ENCODE data around the gene POTEH.
"Not testable (repeated sequence)": the region's sequence is repeated elsewhere in the genome, so short reads cannot be mapped to it uniquely, and the experiment has no call there.

Gene POTEH

DNA sequence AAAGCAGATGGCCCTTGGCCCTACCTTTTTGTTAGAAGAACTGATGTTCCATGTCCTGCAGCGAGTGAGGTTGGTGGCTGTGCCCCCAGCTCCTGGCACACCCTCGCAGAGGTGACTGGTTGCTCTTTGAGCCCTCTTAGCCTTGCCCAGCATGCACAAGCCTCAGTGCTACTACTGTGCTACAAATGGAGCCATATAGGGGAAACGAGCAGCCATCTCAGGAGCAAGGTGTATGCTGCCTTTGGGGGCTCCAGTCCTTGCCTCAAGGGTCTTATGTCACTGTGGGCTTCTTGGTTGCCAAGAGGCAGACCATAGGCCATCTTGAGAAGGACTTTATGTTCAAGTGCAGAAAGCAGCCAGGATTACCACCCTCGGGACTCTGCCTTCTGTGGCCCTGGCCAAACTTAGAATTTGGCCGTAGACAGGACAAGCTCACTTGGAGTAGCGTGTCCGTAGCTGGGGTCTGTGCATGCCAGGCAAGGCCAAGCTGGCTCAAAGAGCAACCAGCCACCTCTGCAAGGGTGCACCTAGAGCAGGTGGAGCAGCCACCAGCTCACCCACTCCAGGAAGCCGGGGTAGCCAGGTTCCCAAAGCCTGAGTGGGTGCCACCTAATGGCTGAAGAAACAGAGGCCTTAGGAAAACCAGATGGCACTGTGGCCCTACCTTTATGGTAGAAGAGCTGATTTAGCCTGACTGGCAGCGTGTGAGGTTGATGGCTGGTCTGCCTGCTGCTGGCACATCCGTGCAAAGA lies 48.5 kb downstream of the POTEH start:
- not testable (repeated sequence) for DNase-seq (ENCODE audit: low spot score)

DNA sequence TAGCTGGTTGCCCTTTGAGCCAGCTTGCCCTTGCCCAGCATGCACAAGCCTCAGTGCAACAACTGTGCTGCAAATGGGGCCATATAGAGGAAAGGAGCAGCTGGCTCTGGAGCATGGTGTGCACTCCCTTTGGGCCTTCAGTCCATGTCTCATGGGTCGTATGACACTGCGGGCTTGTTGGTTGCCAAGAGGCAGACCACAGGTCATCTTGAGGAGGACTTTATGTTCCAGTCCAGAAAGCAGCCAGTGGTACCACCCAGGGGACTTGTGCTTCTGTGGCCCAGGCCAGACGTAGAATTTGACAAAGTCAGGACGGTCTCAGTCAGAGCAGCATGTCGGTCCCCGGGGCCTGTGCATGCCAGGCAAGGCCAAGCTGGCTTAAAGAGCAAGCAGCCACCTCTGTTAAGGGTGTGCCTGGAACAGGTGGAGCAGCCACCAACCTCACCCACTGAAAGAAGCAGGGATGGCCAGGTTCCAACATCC lies 49.1 kb downstream of the POTEH start:
- not testable (repeated sequence) for DNase-seq (ENCODE audit: low spot score)

DNA sequence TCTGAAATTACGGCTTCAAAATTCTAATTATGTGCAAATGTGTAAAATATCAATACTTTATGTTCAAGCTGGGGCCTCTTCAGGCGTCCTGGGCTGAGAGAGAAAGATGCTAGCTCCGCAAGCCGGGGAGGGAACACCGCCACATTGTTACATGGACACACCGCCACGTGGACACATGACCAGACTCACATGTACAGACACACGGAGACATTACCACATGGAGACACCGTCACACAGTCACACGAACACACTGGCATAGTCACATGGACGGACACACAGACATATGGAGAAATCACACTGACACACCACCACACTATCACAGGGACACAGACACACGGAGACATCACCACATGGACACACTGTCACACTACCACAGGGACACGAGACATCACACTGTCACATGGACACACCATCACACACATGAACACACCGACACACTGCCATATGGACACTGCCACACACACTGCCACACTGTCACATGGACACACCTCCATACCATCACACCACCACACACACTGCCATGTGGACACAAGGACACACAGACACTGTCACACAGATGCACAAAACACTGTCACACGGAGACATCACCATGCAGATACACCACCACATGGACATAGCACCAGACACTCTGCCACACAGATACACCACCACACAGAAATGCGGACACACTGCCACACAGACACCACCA lies 58.0 kb downstream of the POTEH start:
- DNase-seq (ENCODE audit: low spot score), result not testable (repeated sequence)

DNA sequence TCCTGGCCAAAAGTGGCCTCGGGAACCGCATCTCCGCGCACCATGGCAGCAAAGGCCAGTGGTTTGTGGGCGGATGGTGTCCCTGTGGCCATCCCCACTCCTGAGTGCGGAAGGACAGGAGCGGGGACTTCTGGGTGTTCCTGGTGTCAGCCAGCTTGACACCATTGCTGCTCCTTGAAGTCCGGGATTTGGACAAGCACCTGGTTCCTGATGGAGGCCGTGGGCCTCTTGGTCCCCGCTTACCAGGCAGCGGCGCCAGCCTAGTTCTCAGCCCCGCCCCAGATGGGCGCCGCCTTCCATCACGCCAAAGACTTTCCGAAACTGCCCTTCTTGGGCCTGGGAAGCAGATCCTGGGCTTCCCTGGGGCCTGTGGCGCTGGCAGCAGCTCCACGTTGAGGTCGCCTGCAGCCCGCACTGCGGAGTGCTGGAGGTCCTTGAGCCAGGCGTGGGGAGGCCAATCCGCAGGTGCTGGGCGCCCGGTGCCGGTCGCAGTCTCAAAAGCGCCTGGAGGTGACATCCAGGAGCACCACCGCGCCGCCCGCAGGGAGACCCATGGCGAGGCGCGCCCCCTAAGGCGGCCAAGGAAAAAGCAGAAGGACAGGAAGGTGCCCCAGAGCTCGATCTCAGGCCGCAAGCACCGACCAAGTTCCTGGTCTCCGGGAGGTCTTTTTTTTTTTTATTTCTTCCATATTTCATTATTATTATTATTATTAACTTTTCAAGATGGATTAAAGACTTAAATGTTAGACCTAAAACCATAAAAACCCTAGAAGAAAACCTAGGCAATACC lies 59.5 kb downstream of the POTEH start:
- not testable (repeated sequence) for DNase-seq (ENCODE audit: low spot score)

DNA sequence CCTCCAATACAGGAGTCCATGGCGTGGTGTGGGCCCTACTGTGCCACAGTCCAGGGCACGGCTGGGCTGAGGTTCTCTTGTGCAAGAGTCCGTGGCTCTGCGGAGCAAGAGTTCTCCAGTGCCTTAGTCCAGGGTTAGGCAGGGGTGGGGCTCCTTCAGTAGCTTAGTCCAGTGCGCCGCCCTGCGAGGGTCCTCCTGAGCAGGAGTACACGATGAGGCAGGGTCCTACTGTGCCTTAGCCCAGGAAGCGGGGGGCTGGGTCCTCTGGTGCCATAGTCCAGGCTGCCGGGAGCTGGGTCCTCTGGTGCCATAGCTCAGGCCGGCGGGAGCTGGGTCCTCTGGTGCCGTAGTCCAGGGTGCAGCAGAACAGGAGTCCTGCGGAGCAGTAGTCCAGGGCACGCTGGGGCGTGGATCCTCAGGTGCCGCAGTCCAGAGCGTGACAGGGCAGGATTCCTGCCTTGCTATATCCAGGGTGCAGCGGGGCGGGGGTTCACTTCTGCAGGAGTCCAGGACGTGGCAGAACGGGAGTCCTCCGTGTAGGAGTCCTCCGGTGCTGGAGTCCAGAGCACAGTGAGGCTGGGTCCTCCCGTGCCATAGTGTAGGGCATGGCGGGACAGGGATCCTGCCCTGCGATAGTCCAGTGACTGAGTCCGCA lies 69.7 kb downstream of the POTEH start:
- not testable (repeated sequence) for DNase-seq (ENCODE audit: low spot score)

DNA sequence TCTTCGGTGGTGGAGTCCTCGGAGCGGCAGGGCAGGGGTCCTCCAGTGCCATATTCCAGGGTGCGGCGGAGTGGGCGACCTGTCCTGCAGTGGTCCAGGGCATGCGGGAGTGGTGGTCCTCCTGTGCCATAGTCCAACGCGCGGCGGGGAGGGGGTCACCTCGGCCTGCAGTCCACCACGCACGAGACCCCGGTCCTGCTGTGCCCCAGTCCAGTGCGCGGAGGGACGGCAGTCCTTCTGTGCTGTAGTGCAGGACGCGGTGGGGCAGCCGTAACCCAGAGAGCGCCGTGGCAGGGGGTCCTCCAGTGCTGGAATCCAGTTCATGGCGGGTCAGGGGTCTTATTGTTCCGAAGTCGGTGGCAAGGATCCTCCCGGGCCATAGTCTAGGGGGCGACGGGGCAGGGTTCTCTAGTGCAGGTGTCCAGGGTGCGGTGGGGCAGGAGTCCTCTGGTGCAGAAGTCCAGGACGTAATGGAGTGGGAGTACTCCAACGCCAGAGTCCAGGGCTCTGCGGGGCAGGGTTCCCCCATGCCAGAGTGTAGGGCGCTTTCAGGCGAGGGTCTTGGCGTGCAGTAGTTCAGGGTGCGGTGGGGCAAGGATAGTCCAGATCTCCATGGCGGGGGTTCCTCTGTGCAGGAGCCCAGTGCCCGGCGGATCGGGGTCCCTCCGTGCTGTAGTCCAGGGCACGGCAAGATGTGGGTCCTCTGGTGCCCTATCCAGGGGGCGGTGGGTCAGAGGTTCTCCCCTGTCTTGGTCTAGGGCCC lies 70.7 kb downstream of the POTEH start:
- DNase-seq (ENCODE audit: low spot score), result not testable (repeated sequence)

DNA sequence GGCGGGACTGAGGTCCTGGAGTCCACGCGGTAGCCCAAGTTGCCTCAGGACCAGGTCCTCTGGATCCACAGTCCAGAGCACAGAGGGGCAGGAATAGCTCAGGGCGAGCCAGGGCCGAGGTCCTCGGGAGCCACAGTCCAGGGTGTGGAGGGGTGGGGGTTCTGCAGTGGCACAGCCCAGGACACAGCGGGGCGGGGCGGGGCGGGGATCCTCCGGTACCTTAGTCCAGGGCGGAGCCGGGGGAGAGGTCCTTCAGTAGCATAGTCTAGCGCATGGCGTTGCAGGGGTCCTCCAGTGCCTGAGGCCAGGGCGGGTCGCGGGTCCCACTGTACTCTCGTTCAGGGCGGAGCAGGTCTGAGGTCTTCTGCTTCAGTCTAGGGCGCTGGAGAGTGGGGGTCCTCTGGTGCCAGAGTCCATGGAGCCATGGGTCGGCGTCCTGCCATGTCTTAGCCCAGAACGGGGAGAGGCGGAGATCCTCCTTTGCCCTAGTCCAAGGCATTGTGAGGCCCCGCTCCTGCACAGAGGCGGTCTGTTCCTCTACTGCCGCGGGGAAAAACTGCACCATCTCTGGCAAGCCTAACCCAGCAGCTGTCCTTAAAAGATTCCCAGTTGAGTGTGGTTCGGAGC lies 71.4 kb downstream of the POTEH start:
- DNase-seq (ENCODE audit: low spot score), result not testable (repeated sequence)

DNA sequence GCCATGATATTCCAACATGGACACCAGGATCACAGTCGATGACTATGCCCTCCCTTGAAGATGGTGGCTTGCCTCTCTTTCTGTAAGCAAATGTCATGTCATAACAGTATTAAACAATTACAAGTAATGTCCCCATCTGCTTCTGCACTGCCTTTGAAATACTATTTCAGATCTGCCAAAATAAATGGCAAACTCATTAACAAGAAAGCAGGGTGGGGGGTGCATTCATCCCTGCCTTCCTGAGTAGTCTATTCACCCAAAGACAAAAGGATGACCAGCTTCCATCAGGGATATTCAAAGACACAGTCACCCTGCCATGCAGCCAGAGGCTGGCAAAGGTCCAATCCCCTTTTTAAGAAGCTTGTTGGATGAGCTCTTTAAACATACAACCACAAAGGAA lies 73.7 kb downstream of the POTEH start:
- DNase-seq (ENCODE audit: low spot score), result not testable (repeated sequence)
